Activated naive CD4-positive, alpha-beta T cell treated with anti-CD3 and anti-CD28 coated beads, Interleukin-2, amount 50 U/mL, for 72 hours (primary cell): Measurements from ENCODE around the gene HCRT. TPM values are rescaled to one million over a fixed set of nuclear protein-coding genes. Genes with fewer than 3 reads are reported as not detected.
A peak's percentile ranks its signal among the peaks of the same experiment; 100 is the strongest.
"Not testable (repeated sequence)": the region's sequence is repeated elsewhere in the genome, so short reads cannot be mapped to it uniquely, and the experiment has no call there.

ENCODE experiments used
- ATAC-seq, 2 donors: fragments of 150-1000 bp; cut with Tn5 transposase; 2 replicates each; pipeline ENCODE4 v1.10.0; 2021; ENCODE audit warnings: mild to moderate bottlenecking in 2 of 2, moderate library complexity in 2 of 2
- DNase-seq, 2 donors: peaks; one replicate each; pipeline ENCODE4 v3.0.0; 2021 to 2022; ENCODE audit warnings: low spot score in 2 of 2
- H3K27ac Mint-ChIP-seq, 2 donors: one replicate each; pipeline ENCODE4 v1.8.0; 2022; ENCODE audit warnings: mild to moderate bottlenecking in 2 of 2, mixed read lengths in 2 of 2
- H3K36me3 Mint-ChIP-seq, 2 donors: one replicate each; pipeline ENCODE4 v1.8.0; 2022; ENCODE audit warnings: mixed read lengths in 2 of 2
- H3K9me3 Mint-ChIP-seq, 2 donors: one replicate each; pipeline ENCODE4 v1.8.0; 2022; ENCODE audit warnings: mixed read lengths in 2 of 2
- total RNA-seq, 2 donors: library from RNA; stranded (reverse); gene quantifications; one replicate each; pipeline ENCODE4 v1.2.3, GENCODE V29; 2022

HCRT gene
- total RNA-seq, 2 donors from 2014 or later: not detected

DNA sequence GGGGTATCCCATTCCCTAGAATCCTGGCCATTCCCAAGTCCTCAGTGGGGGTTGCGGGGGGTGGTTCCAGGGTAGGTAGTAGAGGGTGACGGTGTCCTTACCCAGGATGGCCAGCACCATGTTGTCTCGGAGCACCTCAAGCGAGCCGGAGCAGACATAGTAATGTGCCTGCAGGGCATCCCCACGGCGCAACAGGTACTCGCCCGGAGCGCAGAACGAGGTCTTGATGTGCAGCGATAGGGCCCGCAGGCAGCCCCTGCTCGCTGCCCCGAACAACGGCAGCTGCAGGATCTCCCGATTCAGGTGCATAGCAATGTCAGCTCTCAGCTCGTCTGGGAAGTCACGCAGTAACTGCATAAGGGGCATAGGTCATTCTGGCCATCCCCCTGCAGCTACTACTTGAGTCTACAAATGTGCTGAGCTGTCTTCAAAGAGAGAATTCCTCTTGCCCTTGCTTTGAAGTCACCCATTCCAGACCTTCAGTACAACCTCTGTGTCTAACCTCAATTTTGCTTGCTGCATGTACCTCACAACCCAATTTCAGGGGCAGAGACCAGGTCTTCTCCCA lies 19.0 kb downstream of the HCRT start:
- no peak for DNase-seq
- H3K27ac Mint-ChIP-seq: no peak overlapping the region
- no peaks in the 10 kb centered on the region for H3K36me3 Mint-ChIP-seq
- H3K9me3 Mint-ChIP-seq: no peaks in the 10 kb centered on the region
- ATAC-seq: no peak

DNA sequence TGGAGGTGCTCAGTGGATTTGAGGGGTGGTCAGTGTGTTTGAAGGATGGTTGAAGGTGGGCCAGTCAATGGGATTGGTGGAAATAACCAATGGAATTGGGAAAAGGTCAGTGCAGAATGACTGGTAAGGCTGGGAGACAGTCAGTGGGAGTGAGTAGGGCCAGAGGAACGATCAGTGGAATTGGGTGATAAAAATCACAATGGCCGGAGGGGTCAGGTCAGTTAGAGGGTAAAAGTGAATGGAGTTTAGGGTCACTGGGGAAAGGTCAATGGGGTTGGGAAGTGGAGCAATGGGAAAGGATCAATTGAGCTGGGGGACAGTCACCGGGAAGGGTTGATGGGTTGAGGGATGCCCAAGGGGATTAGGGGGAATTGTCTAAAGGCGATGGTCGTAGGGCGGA lies 19.5 kb downstream of the HCRT start:
- no peak for DNase-seq
- ATAC-seq: no peak
- Mint-ChIP-seq H3K27ac (peak overlapping the region in 1 of 2 donors; percentile 1), H3K9me3 (no peaks in the 10 kb centered on the region), H3K36me3 (no peaks in the 10 kb centered on the region)

DNA sequence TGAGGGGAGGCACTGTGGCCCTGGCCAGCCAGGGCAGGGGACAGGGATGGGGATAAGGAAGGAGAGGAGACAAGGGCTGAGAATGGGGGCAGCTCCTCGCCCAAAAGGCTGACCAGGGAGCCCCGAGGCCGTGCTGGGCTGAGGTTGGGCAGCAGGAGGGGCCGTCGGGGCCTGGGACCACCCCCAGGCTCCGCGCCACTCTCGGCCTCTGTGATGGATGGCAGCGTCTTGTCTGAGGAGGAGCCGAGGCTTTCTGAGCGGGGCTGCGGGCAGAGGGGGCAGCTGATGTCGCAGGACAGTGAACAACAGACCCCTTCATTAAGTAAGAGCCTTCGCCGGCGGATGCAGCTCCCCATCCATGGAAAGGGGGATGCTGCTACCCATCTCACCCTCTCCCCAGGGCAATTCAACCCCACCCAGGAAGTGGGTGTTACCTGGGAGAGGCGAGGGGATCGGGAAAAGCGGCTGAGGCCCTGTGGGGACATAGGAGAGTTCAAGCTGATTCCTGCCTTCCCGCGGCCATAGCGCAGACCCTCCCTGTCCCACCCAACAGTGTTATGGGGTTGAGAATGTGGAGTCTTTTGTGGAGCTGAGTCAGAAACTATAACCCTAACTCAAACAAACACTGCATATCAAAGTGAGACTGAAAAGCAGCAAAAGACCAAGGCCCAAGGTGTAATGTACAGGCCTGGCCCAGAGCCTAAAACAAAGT lies 21.4 kb downstream of the HCRT start:
- no peaks in the 10 kb centered on the region for H3K9me3 Mint-ChIP-seq
- peak overlapping the region in 1 of 2 donors; percentile 22 for H3K27ac Mint-ChIP-seq
- ATAC-seq (no peak), DNase-seq (no peak)
- H3K36me3 Mint-ChIP-seq: no peaks in the 10 kb centered on the region

DNA sequence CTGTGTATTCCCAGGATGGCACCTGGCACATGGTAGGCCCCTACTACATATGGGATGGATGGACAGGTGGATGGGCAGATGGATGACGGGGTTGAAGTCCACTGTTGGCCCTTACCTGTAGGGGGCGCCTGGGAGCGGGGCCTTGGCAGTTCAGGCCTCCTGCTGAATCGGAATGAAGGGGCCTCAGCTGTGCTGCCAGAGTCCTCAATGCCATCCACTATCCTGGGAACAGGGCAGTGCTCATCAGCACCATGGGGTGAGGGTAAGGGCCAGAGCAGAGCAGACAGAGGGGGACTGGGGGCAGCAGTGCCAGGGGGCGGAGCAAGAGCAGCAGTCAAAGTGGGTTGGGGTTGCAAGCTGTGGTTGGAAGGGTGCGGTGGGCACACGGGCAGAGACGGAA lies 22.1 kb downstream of the HCRT start:
- ATAC-seq: peak; percentile 43 to 63
- peak in 1 of 2 donors; percentile 80 for DNase-seq
- Mint-ChIP-seq H3K9me3 (no peaks in the 10 kb centered on the region), H3K27ac (peak overlapping the region in 1 of 2 donors; percentile 22), H3K36me3 (no peaks in the 10 kb centered on the region)

DNA sequence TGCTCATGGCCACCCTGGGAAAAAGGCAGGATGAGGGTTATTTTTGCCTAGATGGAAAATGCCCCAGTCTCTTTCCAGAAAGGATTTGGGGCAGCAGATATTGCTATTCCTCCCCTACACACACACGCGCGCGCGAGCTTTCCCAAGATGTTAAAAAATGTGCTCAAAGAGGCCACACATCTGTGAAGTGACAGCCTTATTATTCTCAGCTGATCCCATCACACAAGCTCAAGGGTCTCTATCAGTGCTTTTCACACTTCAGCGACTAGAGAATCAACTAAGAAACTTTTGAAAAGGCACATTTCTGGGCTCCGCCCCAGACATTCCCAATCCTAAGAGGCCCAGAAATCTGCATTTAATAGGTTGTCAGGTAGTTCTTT lies 24.7 kb downstream of the HCRT start:
- no peaks in the 10 kb centered on the region for H3K36me3 Mint-ChIP-seq
- no peaks in the 10 kb centered on the region for H3K9me3 Mint-ChIP-seq
- no peak overlapping the region for H3K27ac Mint-ChIP-seq
- DNase-seq: no peak
- no peak for ATAC-seq

DNA sequence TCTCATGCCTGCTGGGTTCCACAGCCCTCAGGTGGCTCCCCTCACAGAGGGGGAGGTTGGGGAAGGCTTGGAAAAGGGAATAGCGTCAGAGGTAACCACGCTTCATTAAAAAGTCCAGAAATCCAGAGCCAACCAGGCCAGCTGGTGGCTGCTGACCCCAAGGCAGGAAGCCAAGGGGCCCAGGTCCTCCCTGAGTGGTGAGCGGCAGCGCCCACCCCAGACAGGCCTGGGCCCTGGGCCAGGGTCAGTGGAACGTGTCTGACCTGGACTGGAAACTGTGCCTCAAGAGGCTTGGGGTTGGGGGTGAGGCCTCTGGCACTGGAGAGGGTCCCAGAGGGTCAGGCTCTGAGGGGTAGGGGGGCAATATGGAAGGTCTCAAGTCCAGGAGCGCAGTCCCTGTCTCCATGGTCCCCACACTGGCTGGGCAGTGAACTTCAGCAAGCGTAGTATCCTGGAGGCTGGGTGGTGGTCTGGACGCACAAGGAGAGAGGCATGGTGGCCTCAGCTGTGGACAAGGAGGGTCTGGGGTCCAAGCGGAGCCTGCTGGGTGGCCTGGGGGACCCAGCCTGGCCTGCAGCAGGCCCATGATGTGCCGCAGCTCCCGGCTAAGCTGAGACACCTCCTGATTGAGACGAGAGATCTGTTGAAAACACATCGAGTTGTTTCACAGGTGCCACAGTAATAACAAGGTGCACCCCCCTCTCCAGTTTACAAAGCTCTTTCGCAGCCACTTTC lies 25.3 kb downstream of the HCRT start:
- DNase-seq: no peak
- no peak for ATAC-seq
- Mint-ChIP-seq H3K27ac (no peak overlapping the region), H3K9me3 (no peaks in the 10 kb centered on the region), H3K36me3 (no peaks in the 10 kb centered on the region)

DNA sequence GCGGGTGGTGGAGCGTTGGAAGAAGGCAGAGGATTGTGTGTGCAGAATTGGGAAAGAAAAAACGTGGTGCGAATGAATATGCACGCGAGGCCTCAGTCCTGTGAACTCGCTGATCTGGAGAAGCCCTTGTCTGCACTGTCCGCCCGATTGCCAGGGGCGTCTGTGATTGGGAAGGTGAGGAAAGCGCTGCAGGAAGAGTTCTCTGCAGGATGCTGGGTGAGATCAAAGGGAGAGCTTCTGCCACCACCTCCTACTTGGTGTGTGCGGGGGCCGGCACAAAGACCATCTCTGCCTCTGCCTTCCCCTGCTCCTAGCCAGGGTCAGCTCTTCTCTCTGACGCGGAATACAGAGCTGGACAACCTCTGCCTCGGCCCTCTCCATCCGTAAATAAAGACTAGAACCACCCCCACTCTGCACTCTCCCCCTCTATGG lies 29.6 kb downstream of the HCRT start:
- no peak for ATAC-seq
- no peaks in the 10 kb centered on the region for H3K9me3 Mint-ChIP-seq
- H3K27ac Mint-ChIP-seq: peak overlapping the region; percentile 14 to 93

DNA sequence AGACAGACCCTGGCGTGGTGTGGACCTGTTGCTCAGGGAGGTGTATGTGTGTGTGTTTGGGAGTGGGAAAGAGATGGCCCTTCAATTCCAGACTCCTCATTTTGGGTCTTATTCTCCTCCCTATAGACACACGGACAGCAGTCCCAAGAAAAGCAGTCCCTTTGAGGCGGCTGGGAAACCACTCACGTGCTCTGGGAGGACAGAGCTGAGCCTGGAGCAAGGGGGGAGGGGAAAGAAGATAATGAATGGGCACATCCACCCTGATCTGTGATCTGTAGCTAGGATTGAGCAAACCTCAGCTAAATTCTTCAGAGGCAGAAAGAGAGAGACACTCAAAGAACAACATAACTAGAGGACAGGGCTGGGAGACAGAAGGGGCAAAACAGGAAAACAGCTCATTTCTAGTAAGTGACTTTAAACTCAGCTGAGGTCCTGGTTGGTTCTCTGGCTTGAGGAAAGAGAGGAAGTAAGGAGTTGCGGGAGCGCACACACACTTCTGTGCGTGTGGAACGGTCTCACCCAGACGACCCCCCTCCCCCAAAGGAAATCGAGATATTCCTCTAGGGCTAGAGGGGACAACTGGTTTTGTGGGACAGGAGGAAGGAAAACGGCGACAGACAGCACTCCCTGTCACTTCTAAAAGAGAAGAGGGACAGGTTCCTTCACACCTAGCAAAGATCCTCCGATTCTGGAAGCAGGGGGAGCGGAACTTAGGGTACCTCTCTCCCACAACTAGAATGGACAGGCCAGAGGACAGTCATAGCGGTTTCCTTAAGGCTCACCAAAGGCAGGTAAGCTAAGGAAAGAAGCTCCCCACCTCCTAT lies 31.1 kb downstream of the HCRT start:
- Mint-ChIP-seq H3K36me3 (peaks cover 7 to 12% of the 10 kb centered on the region in 2 donors), H3K27ac (peak overlapping the region; percentile 93), H3K9me3 (no peaks in the 10 kb centered on the region)
- no peak for ATAC-seq
- DNase-seq: no peak

More for the DNA sequence above, 29.6 kb downstream of the HCRT start:
- no peak for DNase-seq
- H3K36me3 Mint-ChIP-seq: peaks cover 7 to 12% of the 10 kb centered on the region in 2 donors

DNA sequence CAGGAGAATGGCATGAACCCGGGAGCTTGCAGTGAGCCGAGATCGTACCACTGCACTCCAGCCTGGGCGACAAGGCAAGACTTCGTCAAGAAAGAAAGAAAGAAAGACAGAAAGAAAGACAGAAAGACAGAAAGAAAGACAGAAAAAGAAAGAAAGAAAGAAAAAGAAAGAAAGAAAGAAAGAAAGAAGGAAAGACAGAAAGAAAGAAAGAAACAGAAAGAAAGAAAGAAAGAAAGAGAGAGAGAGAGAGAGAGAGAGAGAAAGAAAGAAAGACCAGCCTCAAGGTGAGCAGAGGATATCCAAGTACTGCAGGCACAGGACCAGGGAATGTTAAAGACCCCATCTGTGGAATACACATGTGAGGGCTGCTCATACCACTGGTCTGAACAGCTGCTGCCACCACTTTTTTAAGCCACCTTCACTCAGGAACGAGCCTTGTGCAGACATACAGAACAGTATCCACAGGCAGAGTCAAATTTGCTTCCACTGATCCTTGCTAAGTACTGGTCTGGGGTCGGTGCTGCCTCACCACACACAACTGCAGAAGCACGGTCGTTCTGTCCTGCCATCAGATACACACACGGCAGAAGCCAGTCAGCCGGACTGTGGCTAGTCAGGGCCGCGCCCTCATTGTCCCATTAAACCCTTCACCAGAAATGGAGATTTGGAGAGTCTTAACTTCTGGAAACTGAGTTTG lies 38.2 kb downstream of the HCRT start:
- Mint-ChIP-seq H3K27ac (peak overlapping the region; percentile 33 to 34), H3K36me3 (no peaks in the 10 kb centered on the region), H3K9me3 (no peaks in the 10 kb centered on the region)
- DNase-seq: no peak
- no peak for ATAC-seq

DNA sequence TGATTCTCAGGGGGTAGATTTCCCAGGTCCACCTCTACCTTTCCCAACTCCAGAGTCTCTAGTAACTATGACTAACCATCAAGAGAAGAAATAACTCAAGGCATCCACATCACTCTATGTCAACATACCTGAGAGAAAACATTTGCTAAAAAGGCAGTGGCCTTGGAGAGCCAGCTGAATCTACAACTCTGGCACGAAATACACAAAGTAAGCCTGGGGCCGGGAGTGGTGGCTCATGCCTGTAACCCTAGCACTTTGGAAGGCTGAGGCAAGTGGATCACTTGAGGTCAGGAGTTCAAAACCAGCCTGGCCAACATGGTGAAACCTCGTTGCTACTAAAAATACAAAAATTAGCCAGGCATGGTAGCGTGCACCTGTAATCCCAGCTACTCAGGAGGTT lies 42.1 kb downstream of the HCRT start:
- H3K27ac Mint-ChIP-seq: peak overlapping the region in 1 of 2 donors; percentile 58
- not testable (repeated sequence) for H3K36me3 Mint-ChIP-seq, ATAC-seq, H3K9me3 Mint-ChIP-seq, DNase-seq

DNA sequence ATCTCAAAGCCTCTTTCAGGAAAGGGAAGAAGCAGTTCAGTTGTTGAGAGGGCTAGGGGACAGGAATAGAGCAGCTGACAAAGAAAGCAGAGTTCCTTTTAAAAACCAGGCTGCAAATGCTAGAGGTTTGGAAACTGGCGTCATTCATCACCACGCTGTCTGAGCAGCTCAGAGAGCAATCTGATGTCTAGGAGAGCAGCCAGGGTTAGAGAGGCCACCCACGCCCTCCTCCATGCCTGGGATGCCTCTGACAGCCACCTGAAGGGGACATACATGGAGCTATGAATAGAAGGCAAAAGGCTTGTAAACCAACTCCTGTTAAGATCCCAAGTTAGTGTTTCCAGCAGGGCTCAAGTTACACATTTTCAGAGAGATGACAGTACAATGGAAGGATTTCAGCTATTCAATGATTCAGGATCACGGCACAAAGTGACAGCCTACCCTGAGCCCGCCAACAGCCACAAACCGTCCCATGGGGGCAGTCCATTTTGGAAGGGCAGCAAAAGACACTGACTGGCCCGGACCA lies 42.8 kb downstream of the HCRT start:
- Mint-ChIP-seq H3K9me3 (no peaks in the 10 kb centered on the region), H3K36me3 (peaks cover 0 to 9% of the 10 kb centered on the region in 2 donors), H3K27ac (peak overlapping the region in 1 of 2 donors; percentile 58)
- DNase-seq (no peak), ATAC-seq (no peak)

DNA sequence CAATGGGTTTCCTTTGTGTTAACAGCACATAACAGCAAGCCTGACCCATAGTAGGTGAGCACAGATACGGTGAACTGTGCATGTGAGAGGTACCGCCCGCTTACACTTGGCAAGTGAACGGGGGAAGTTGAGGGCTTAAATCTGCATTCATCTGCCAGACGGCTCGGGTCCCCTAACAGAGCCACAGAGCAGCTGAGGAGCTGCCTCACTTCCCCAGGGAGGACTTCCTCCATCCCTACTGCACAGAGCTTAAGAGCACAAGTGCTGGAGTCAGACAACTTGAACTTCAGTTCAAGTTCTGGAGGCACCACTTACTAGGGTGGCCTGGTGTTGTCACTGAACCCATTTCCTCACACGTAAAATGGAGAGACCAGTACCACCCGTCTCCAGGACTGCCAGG lies 43.9 kb downstream of the HCRT start:
- H3K9me3 Mint-ChIP-seq: no peaks in the 10 kb centered on the region
- peak overlapping the region in 1 of 2 donors; percentile 22 for H3K27ac Mint-ChIP-seq
- DNase-seq (no peak), ATAC-seq (no peak)
- H3K36me3 Mint-ChIP-seq: peaks cover 0 to 9% of the 10 kb centered on the region in 2 donors

DNA sequence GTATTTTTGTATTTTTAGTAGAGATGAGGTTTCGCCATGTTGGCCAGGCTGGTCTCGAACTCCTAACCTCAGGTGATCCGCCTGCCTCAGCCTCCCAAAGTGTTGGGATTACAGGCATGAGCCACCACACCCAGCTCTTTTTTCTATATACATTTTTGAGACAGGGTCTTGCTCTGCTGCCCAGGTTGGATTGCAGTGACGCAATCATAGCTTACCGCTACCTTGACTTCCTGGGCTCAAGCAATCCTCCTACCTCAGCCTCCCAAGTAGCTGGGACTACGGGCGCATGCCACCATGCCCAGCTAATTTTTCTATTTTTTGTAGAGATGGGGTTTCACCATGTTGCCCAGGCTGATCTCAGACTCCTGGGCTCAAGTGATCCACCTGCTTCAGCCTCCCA lies 44.6 kb downstream of the HCRT start:
- peak overlapping the region in 1 of 2 donors; percentile 22 for H3K27ac Mint-ChIP-seq
- H3K36me3 Mint-ChIP-seq: peaks cover 3 to 13% of the 10 kb centered on the region in 2 donors
- ATAC-seq, H3K9me3 Mint-ChIP-seq, DNase-seq: not testable (repeated sequence)

DNA sequence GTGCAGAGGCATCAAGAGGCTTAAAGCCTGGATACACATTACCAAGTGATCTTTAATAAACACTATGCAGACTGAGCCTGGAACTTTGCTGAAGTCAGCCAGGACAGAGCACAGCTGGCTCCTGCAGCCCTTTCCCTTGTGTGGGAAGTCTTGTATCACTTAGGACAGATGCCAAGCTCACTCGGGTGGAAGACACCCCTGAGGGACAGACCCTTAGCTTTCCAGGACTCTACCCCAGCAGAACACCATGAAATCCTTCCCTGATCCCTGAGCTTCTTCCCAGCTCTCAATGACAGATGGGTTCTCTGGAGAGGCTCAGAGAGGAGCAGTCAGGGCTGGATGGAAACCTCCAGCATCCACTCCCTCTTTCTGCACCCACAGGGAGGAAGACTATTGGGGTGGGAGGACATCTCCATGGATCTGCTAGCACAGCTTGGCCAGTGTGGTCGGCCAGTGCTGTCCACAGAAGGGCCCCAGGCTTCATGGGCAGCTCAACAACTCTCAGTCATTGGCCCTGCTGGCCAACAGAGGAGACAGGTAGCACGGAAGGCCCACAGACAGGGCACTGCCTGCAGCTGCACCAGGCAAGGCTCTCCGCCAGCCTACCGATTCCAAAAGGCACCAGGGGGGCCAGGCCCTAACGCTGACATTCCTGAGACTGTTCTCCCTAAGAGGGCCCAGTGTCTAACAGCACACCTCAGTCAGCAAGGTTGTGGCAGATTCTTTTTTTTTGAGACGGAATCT lies 46.3 kb downstream of the HCRT start:
- ATAC-seq (no peak), DNase-seq (no peak)
- H3K36me3 Mint-ChIP-seq: peaks cover 4 to 15% of the 10 kb centered on the region in 2 donors
- peak overlapping the region in 1 of 2 donors; percentile 20 for H3K27ac Mint-ChIP-seq
- H3K9me3 Mint-ChIP-seq: no peaks in the 10 kb centered on the region

DNA sequence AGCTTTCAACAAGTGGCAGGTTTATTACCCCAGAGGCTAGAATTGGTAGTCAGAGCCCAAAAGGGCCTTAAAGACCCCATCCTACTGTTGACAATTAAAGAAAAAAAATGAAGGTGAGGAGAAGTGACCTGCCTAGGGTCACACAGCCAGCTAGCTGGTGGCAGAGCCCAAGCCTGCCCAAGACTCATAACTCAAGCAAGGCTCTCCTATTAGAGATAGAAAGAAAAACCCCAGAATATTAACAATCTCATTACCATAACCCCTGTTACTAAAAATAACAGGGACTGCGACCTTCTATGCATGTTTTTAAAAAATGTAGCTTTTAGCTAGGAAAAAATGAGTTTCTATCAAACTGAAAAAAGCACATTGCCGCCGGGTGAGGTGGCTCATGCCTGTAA lies 48.6 kb downstream of the HCRT start:
- Mint-ChIP-seq H3K9me3 (no peaks in the 10 kb centered on the region), H3K36me3 (peaks cover 4 to 15% of the 10 kb centered on the region in 2 donors), H3K27ac (peak overlapping the region in 1 of 2 donors; percentile 50)
- DNase-seq (no peak), ATAC-seq (no peak)
